T-helper 1 cell (primary cell): ENCODE results near the gene CDX2.

ENCODE experiments used
- DNase-seq, 5 donors: peaks; one replicate each; pipeline ENCODE4 v3.0.0-alpha.2; 2012 to 2020

The CDX2 gene

DNA sequence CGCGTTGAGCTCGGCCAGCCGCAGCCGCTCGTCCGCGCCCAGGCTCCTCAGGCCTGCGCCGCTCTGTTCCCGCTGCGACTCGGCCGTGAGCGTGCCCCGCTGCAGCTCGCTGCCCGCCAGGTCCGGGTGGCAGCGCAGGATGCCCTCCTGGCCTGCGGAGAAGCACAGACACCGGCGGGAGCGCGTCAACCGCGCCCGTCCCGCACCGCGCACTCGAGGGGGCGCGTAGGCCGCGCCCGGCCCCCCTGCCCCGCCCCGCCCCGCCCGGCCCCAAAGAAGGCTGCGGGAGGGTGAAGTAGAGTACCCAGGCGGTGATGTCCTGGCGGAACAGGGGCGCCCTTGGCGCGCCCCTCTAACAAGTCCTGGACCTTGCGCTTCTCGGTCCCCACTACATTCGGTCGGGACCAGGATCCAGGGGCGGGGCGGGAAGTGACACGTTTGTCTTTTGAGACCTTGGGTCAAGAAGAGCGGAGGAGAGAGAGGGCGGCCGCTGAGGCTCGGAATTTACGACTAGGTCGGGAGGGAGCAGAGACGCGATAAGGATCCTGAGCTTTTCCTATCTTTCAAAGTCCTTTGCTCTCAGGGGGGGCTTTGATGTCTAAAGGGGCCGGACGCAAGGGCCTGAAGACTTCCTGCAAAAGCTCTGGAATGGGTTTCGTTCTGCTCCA, 9.3 kb upstream of the CDX2 start:
- no peak for DNase-seq

DNA sequence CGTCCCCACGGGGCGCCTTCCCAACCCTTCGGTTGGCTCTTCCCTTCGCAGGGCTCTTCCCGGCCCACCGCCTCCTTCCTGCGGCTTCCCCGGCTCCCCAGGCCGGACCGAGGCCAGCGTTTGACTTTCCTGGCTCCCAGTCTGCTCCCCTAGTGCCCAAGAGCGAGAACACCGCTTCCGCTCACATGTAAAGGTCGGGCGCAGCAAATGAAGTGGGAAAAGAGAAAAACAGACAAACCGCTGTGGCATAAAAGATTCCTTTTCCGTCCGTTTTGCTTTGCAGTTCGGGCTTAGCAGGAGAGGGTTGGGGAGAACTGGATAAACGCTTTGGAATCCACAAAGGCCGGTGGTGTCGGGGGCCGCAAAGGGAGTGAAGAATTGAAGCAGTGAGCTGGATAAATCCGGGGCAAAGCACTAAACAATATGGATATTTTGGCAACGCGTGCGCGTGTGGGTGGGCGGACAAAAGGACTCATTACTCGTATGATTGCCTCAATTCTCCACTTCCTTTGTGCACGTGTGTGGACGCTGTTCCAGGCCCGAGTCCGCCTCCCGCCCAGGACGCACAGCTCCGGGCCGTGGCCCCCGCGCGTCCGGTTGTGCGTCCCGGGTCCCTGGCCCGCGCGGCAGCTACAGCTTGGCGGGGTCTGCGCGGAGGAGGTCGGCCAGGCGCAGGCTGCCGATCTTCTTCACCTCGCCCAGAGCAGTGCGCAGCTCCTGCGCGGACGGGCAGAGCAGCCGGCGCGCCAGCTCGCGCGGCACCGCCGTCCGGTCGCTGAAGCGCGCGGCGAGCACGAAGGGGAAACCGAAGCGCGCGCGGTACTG, 8.6 kb upstream of the CDX2 start:
- no peak for DNase-seq

DNA sequence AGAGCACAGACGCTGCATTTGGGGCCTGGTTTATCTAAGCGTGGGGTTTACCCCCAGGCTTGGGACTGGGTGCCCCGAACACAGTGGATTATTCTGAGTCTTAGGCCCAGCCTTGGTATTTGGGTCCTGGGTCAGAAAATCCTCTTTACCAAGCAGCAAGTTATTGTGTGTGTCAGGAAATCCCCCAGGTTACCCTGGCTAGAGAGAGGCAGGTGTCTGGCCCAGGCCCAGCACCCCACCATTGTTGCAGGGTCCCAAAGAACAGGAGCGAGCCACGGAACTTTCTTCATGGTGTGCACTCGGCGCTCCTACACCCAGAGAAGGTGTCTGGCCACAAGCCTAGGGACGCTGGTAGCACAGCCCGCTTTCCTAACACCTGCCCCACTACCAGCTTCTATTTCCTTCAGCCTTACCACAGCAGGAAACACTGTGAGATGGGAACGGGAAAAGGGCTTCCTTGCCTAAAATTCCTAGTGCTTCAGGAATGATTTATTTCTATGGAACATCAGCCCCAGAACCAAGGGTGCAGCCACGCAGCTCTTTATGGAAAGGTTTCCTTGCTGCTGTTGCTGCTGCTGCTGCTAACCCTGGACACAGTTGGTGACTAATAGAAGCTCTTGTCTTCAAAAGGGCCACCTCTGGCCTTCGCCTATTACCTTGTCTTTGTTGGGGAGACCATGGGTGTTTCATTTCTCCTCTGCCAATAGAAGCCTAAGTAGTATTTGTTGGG, 7.4 kb upstream of the CDX2 start:
- no peak for DNase-seq

DNA sequence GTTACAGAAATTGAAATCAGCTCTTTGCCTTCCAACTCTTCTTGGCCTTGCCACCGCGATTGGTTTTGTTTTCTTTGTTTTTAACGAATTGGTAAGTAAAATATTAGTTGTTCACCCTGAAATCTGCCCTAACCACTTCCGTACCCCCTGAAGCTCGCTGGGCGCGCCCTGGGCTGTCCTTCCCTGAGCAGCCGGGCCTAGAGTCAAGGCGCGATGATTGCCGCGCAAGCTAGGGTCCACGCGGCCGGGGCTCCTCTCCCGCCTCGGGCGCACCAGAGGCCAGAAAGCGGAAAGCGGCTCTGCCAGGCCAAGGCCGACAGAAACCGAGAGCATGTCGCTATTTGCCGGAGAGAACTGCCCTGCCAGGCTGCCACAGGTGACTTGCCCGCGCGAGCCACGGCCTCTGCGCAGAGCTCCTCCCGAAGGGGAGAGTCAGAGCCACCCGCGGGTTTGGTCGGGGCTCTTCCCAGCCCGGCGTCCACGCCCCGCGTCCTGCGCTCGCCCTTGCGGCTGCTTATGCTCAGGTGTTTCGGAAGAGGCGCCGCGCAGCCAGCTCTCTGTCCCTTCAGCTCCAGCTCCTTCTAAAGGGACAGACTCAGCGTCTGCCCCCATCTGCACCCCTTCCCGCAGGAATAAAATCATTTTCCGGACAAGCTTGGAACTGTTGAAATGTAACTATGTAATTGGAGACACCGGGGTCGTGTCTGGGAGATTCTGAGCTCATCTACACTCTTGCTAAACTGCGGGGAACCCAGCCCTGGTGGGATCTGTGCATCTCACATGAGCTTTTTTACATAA, 6.6 kb upstream of the CDX2 start:
- no peak for DNase-seq

DNA sequence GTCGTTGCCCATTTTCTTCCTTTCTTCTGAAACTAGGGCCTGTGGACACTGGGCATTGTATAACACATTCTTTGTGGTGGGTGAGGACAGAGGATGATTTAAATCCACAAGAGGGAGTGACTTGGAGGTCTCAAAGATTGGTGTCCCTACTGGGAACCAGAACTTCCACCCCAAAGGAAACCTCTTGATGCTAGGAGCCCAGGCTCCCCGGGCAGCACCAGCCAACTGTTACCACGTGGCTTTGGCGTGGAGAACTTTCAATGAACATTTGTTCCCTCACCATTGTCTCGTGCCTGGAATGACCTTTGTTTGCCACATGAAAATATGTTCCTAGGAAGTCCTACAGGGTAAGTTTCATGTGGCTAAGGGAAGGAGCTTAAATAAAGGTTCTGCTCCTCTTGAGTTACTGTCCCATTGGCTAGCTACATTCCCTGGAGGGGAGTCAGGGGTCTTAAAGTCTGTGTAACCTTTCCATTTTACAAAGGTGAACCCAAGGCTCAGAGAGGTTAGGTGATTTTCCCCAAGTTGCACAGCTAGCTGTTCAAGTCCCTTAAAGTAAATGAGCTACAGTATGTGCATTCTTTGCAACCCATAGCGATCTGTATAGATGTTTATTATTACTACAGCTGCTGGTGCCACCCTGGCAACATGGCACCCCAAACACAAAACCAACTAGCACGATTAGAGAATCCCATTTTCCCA, 5.0 kb upstream of the CDX2 start:
- DNase-seq = no peak

DNA sequence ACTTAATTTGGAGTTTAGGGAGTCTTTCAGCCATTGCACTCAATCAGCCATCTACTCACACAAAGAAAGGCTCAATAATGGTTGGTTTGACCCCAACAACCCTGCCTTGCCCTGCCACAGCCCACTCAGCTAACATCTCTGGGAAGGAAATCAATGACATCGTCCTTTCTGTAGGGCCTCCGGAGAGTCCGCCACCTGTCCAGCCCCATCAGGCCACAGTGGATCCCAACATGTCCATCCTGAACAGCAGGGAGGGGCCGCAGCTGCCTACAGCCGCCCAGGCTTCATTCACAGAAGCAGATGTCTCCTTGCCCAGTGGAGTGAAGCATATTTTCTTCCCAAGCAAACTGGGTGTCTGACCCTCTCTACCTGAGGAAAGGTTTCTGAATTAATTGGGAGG, 4.2 kb upstream of the CDX2 start:
- DNase-seq = no peak

DNA sequence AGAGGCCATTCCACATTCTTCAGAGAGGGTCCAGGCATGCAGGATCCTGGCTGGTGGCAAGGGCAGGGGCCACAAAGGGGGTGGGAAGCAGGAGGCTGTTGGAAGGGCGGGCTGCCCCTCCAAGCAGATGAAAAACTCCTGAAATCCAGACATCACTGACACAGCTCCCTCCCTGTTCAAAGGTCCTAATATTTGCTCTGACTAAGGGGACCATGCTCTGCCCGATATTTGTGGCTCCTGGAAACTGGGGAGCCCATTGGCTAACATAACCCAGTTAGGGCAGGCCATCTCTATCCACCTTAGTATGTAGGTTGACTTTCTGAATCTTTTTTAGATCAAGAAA, 3.3 kb upstream of the CDX2 start:
- DNase-seq = no peak

DNA sequence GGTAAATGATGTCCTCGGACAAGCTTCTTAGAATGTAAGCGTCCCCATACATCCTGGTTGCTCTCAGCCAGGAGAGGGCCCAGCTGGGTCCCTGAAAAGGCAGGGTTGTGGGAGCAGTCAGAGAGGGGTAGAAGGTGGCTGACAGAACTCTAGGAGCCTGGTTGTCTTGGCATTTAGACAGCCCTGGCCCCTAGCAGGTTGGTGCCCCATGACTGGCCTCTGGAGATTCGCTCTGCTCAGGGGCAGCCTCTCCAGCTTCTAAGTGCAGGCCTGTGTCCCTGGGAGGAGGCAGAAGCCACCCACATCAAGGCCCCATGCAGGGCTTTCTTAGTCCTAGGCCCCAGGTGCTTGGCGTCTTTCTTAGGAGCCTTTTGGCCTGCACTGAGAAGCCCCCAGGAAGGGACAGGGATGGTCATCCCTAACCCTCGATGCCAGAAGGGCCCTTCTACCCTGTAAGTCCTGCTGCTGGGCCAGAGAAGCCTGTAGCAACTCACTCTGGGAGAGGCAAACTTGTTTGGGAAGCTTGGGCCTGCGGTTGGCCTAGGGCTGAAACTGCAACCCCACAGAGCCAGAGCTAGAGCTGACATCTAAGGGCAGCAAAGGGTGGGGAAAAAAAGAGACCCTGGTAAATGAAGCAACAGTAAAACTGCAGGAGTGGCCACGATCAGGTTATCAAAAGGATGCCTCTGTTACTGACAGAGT, 2.8 kb upstream of the CDX2 start:
- no peak for DNase-seq

DNA sequence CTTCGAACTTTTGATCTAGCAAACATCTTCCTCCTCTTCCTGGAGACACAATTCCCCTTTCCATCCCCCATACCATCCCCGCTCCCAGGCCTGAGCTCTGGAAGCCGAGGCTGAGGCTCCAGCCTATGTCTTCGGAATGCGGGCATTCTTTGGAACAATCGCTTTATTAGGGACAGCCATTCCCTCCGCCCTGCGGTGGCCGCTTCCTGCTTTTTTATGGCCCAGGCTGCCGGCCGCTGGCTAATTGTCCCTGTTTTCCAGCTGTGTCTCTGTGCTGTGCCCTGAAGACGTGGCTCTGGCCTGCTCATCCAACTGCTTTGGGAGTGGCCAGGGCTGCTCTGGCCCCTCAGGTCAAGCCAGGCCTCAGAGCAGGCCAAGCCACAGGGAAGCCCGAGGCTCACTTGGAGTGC, 2.1 kb upstream of the CDX2 start:
- DNase-seq = no peak

DNA sequence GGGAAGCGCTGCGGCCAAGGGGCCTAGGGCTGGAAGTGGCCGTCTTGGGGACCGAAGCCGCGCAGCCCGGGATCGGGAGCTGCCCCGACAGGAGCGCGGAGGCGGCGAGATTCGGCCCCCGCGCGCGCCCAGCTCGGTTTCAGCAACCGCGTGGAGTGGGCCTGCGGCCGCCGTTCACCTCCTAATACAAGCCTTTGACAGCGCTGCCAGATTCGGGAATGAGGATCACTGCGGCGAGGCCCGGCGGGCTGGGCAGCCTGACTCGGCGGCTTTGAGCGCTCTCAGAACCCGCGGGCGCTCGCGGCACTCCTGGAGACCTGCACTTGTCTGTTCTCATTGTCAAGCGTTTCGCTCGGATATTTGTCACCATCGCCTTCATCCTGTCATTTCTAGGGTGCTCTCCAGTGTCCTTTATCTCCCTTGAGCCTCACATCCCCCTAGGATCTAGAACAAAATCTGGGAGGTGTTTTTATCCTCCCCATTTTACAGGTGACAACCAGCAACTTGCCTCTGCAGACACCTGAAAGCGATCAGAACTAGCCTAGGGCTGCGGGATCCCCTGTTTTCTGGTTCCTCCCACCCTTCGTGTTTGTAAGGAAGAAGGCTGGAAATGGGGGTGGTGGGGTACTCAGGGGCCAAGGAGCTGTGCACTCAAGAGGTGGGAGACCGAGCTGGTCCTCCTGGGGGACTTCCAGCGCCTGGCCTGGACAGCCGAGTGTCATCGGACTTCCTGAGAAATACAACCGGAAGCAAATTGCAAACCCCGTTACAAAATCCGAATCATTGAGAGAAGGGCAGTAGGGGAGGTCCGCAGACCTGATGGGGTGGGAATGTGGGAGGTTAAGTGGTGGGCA, 1.5 kb upstream of the CDX2 start:
- DNase-seq = no peak

DNA sequence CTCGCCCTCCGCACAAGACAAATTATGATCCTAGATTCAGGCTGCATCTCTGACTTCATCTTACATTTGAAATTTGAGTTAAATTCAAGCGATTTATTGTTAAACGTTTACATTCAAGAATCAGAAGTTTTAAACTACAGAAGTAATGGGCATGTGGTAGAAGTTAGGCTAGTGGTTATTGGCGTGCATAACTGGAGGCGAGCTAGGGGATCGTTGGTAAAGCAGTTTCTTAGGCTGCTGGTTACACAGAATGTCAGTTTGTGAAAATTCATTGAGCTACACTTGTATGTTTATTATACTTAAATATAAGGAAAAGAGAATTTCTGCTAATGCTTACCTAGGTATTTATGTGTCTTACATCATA, 733 bp upstream of the CDX2 start:
- no peak for DNase-seq

DNA sequence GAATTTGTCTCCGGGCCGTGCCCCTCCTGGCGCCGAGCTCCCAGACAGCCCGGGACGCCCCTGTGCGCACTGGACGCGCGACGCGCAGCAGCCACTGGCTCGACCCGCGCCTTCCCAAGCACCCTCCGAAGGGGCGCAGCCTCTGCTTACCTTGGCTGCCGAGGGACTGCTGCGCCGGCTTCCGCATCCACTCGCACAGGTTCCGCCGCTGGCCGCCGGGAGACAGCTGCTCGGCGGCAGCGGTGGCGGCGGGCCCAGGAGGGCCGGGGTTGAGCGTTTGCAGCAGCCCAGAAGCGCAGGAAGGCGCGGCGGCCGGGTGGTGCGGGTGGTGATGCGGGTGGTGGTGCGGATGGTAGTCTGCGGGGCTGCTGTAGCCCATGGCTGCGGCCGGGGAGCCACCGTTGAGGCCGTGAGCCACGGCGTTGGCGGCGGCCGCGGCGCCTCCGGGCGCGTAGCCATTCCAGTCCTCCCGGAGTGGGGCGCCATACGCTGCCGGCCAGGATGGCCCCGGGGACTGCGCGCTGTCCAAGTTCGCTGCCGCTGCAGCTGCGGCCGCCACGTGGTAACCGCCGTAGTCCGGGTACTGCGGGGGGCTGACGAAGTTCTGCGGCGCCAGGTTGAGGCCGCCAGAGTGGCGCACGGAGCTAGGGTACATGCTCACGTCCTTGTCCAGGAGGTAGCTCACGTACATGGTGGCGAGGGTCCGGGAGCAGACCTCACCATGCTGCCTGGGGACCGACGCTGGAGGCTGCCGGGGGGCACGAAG, 616 bp downstream of the CDX2 start:
- no peak for DNase-seq

DNA sequence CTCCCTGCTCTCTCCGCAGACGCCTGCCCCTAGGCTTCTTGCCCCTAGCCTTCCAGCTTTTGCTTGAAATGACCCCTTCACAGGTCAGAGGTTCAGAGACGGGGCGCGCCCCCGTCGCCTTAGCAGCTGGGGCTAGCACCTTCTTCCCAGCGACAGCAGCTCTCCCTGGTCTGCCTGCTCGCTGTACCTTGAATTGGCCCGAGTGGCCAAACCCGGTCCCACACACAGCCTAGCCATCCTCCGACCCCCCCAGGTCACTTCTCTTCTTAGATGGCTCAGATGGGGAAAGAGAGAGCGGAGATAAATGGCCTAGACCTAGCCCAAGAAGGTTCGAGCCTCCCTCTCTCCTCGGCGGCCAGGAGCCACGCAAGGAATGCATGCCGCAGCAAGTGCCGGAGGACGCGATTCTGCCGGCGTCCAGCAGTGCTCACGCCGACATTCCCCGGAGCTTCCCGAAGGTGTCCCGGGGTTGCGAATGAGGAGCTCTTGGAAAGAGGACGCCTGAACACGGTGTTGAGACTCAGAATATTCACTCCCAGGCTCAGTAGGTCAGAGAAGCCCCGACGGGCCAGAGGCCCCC, 1.3 kb downstream of the CDX2 start:
- DNase-seq = no peak

DNA sequence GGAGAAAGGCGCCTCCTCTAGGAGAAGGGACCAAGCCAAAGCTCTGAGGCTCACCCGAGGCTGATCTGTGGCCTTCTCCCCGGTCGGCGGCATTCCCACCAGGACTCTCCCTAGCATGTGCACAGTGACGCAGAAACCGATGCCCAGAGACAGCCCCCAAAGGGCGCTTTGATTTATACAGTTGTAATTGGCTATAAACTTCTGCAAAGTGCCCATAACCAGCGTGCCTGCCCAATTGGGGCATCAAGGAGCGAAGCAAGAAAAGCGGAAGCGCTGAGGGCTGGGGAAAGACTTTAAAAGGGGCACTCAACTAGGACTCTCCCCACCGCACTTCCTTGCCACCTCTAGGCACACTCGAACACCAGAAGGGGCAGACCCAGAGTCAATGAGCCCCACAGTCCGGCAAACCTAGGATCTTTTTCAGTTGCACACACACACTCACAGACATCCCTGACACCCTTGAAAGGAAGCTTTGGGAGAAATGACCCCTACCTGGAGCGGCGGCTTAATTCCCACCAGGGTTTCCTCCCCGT, 1.8 kb downstream of the CDX2 start:
- no peak for DNase-seq

DNA sequence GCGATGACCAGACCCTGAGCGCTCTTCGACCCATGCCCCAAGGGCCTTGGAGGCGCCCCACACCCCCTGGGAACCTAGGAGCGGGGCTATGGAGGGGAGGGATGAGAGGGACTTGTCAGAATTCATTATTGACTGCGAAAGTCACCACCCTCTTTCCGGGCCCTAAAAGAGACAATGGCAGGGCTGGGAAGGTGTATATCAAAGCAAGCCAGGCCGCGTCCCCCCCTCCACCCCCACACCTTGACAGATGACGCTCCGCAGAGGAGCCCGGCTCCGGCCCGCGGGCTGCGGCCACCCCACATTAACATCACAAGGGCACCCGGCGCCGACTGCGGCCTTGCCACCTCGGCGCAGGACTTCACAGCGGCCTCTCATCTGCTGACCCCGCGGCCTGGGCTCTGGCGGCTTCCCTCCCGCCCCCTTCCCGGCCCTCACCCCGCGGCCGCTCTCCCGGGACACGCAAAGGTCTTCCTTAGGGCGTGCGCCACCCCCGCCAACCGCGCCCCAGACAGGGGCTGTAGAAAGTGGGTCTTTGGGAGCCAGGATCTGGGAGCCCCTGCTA, 2.4 kb downstream of the CDX2 start:
- no peak for DNase-seq

DNA sequence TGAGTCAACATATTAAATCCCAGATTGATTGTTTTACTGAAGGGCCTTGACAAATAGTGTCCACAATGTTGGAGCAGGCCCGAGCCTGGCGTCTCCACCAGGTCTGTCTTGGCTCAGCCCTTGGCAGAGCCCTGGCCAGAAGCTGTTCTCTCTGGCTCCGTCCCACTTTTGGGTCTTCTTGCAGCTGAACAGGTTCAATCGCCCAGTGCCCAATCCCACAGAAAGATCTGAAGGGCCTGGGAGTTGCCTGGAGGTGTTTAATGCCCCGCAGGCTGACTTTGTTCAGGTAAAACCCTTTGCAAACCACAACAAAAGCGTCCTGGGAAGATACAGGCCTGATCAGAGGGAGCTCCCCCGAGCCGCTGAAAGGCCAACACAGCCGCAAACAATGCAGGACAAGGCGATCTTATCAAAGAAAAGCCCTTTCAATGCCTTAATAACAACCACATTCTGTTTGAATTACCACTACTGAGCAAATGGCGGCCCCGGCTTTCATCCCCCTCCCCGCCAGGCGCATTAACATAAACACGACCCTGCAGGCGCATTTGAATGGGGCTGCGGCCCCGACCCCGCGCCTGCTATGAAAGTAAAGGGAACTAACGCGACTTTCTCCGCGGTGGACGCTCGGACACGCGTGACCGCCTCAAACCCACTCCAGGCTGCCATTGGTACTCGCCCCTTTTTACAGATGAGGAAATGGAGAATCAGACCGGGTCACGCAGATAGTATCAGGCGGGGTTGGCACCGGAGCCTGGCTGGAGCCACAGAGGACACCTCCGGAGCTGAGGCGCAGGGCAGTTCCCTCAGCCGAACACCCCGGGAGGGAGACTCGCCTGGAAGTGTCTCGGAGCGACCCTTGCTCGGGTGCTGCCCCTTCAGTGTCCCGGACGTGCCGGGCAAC, 3.1 kb downstream of the CDX2 start:
- DNase-seq = no peak

DNA sequence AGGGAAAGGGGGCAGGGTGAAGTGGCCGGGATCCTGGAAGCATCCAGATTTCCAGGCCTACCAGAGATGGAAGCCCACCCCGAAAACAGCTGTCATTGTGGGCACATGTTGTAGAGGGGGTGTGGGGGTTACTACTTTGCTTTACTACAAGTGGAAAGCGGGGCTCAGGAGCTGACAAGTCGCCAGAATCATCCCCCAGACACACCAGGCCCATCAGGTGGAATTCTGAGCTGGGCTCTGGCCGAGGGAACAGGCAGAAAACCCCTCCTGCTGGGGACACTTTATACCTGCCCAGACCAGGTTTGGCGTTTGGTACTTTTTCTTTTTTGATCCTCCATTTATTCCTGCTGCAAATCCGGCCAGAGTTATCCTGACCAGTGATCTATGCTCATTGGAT, 3.8 kb downstream of the CDX2 start:
- no peak for DNase-seq

DNA sequence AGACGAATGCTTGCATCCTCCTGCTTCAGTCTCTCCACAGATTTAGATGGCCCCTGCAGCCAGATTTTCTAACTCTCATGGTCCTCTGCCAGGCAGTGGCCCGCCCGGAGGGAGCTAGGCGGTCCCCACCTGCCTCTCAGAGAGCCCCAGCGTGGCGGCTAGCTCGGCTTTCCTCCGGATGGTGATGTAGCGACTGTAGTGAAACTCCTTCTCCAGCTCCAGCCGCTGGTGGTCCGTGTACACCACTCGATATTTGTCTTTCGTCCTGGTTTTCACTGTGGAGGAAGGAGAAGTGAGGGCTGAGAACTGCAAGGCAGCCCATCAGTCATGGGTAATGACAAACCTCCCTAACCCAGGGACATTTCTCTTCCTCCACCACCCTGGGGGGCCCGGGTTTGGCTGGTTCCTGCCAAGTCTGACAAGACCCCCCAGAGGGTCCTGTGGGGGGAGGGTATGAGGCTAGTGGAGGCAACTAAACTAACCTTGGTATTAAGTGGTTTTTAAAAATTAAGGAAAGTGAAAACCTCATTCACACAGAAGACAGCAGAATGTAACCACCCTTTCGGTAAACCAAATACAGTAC, 4.3 kb downstream of the CDX2 start:
- no peak for DNase-seq
